Activated B cell treated with CpG ODN at 0.5 μM for 24 hours (primary cell): ENCODE results near the gene TBPL2. TPM values are rescaled to one million over a fixed set of nuclear protein-coding genes. Genes with fewer than 3 reads are reported as not detected.

Experiments
- ATAC-seq: fragments of 200-7000 bp; cut with Tn5 transposase; one replicate; pipeline ENCODE4 v1.10.0; 2021; ENCODE audit warnings: low read depth, mild to moderate bottlenecking, moderate library complexity
- CTCF ChIA-PET: fragments of 350-600 bp; sonication (Branson Sonifier 250); formaldehyde crosslinking; loops from one replicate; lab custom pipeline; 2021; ENCODE audit warnings: antibody characterized with exemption; lab: Charles Lee
- POLR2A ChIA-PET: fragments of 350-600 bp; sonication (Branson Sonifier 250); formaldehyde crosslinking; loops from one replicate; lab custom pipeline; 2021; ENCODE audit warnings: antibody characterized with exemption; lab: Charles Lee
- DNase-seq: peaks from one replicate; pipeline ENCODE4 v3.0.0; 2022
- H3K27ac Mint-ChIP-seq: one replicate; pipeline ENCODE4 v1.8.0; 2020; ENCODE audit warnings: mixed read lengths
- H3K27me3 Mint-ChIP-seq: one replicate; pipeline ENCODE4 v1.8.0; 2021; ENCODE audit warnings: mixed read lengths
- H3K36me3 Mint-ChIP-seq: one replicate; pipeline ENCODE4 v1.8.0; 2021; ENCODE audit warnings: low read depth, mixed read lengths
- H3K4me1 Mint-ChIP-seq: one replicate; pipeline ENCODE4 v1.8.0; 2021; ENCODE audit warnings: mixed read lengths
- H3K4me3 Mint-ChIP-seq: one replicate; pipeline ENCODE4 v1.8.0; 2020; ENCODE audit warnings: mild to moderate bottlenecking, mixed read lengths
- H3K9me3 Mint-ChIP-seq: one replicate; pipeline ENCODE4 v1.8.0; 2020; ENCODE audit warnings: mixed read lengths
- intact Hi-C: fragments of 100-400 bp; cut with micrococcal nuclease; formaldehyde crosslinking; loops from one replicate; pipeline ENCODE4 v1.15.1; 2024
- total RNA-seq: library from RNA; stranded (reverse); gene quantifications from 2 replicates; pipeline ENCODE4 v1.2.3, GENCODE V29; 2022
- TF ChIP-seq, protein P1 (sequence below): fragments of 200-600 bp; IDR thresholded peaks from one replicate; pipeline ENCODE4 v1.8.0; 2022; ENCODE audit warnings: antibody characterized with exemption, mild to moderate bottlenecking

The TBPL2 gene
- total RNA-seq, 1 donor from 2014 or later, result not detected

DNA sequence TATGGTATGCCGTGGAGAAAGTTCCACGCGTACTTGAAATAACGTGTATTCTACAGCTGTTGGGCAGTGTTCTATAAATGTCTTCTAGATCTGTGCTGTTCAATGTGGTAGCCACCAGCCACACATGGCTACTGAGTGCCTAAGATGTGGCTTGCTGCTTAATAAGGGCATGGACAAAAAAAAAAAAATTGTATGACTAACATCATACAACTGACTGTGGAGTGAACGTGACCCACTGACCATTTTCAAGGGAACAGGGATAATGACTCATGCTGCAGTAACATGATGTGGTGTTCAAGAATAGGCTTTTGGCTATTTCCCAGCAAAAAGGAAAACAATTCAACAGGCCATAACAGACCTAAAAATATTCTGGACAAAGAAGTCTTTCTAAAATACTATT lies 41.7 kb downstream of the TBPL2 start:
- no peak overlapping the region for H3K4me3 Mint-ChIP-seq
- intact Hi-C loops, result no loop called here
- H3K27me3 Mint-ChIP-seq, result no peaks in the 10 kb centered on the region
- H3K9me3 Mint-ChIP-seq, result no peaks in the 10 kb centered on the region
- ATAC-seq, result no peak
- H3K4me1 Mint-ChIP-seq, result no peaks in the 10 kb centered on the region
- H3K36me3 Mint-ChIP-seq, result peaks cover 27% of the 10 kb centered on the region
- TF ChIP-seq, protein P1, sequence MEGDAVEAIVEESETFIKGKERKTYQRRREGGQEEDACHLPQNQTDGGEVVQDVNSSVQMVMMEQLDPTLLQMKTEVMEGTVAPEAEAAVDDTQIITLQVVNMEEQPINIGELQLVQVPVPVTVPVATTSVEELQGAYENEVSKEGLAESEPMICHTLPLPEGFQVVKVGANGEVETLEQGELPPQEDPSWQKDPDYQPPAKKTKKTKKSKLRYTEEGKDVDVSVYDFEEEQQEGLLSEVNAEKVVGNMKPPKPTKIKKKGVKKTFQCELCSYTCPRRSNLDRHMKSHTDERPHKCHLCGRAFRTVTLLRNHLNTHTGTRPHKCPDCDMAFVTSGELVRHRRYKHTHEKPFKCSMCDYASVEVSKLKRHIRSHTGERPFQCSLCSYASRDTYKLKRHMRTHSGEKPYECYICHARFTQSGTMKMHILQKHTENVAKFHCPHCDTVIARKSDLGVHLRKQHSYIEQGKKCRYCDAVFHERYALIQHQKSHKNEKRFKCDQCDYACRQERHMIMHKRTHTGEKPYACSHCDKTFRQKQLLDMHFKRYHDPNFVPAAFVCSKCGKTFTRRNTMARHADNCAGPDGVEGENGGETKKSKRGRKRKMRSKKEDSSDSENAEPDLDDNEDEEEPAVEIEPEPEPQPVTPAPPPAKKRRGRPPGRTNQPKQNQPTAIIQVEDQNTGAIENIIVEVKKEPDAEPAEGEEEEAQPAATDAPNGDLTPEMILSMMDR, result no peak
- ChIA-PET POLR2A (no interaction called here), CTCF (no interaction called here)
- DNase-seq, result no peak
- no peak overlapping the region for H3K27ac Mint-ChIP-seq

DNA sequence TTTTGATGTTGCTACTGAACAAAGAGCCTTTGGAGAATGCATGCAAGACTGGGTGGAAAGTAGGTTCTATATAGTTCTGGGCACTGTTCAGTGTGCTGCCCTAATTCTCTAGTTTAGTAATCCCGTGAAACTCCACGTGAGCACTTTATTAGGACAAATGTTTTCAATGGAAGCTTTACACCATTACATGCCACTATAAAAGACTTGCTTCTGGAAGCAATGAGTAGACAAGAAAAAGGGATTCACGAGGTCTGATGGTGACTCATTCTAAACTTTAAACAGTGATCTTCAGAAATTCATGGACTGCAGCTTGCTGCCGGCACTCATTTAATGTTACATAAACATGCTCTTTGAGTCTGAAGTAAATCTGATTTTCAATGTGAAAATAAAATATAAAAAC lies 51.1 kb downstream of the TBPL2 start:
- Mint-ChIP-seq H3K36me3 (peaks cover 67% of the 10 kb centered on the region), H3K27ac (no peak overlapping the region), H3K4me3 (no peak overlapping the region), H3K27me3 (no peaks in the 10 kb centered on the region), H3K9me3 (no peaks in the 10 kb centered on the region), H3K4me1 (no peaks in the 10 kb centered on the region)
- intact Hi-C loops, result no loop called here
- TF ChIP-seq, protein P1, result no peak
- ChIA-PET POLR2A (no interaction called here), CTCF (no interaction called here)
- ATAC-seq, result no peak
- DNase-seq, result no peak

DNA sequence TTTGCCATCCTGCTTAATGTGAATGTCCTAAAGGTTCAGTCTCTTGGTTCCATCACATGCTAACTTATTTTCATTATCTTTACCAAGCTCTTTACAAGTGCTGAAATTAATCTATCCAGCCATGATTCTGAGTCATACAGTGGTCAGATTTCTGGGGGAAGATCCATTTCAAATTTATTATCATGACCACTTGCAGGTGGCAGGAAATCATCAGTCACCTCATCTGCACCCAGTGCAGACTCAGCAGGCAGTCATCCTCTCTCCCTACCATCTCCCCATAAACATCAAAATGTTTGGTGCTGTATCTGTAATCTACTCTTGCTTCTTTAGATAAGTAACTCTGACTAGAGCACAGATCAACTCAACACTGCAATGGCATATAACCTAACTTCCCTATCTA lies 52.3 kb downstream of the TBPL2 start:
- no peaks in the 10 kb centered on the region for H3K4me1 Mint-ChIP-seq
- TF ChIP-seq, protein P1, result no peak
- DNase-seq, result no peak
- H3K4me3 Mint-ChIP-seq, result no peak overlapping the region
- ChIA-PET POLR2A (no interaction called here), CTCF (no interaction called here)
- H3K36me3 Mint-ChIP-seq, result peaks cover 76% of the 10 kb centered on the region
- H3K27ac Mint-ChIP-seq, result no peak overlapping the region
- intact Hi-C loops, result no loop called here
- ATAC-seq, result no peak
- no peaks in the 10 kb centered on the region for H3K9me3 Mint-ChIP-seq
- H3K27me3 Mint-ChIP-seq, result no peaks in the 10 kb centered on the region

DNA sequence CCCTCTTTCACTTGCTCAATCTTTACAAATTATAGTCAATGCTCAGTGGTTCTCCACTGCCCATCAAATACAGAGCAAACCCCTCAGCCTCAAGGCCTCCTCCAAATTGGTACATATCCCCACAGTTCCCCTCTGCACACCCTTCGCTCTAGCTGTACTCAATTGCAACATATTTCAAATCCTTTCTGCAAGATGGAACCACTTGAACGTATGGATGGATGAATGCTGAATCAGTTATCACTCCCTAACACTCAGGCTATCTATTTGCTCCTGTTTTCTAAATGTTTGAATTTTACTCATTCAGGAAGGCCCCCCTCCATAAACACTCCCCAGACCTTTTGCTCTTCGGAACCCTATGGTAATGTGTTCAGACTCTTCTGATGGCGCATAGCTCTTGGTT lies 53.3 kb downstream of the TBPL2 start:
- CTCF ChIA-PET, result no interaction called here
- Mint-ChIP-seq H3K4me1 (no peaks in the 10 kb centered on the region), H3K27ac (no peak overlapping the region), H3K9me3 (no peaks in the 10 kb centered on the region), H3K27me3 (no peaks in the 10 kb centered on the region), H3K4me3 (no peak overlapping the region), H3K36me3 (peaks cover 78% of the 10 kb centered on the region)
- POLR2A ChIA-PET, result no interaction called here
- ATAC-seq (no peak), DNase-seq (no peak)
- intact Hi-C loops, result no loop called here
- TF ChIP-seq, protein P1, result no peak

DNA sequence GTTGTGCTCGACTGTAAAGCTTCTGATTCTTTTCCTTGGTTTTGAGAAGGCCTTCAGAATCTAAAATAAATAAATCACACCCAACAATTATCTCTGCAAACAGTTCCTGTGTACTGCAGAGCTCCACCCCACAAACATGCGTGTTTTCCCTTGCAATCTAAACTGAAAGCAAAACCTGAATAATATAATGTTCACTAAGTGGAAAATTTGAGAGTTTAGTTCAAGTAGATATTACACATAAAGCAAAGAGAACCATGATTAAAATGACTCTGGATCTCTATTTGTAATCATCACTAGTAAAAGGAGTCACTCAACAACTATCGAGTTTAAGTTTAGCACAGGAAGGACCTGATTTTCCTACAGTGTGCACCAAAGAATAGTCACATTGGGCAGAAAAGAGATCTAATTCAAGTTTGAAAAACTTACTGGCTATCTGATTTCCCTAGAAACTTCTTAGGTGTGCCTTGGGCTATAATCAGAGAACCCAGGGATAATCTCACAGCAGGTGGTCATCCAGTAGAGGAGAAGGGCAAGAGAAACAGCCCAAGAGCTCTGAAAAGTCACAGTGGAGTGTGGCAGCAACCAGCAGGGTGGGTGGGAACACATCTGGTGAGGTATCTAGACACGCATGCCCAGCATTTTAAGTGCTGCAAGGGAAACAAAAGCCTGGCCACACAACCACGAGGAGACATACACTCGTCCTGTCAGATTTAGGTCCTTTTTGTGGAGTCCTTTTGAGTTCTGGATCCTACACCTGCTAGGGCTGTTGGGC lies 54.2 kb downstream of the TBPL2 start:
- no peak for DNase-seq
- Mint-ChIP-seq H3K9me3 (no peaks in the 10 kb centered on the region), H3K36me3 (peaks cover 83% of the 10 kb centered on the region), H3K27me3 (no peaks in the 10 kb centered on the region), H3K27ac (no peak overlapping the region), H3K4me3 (no peak overlapping the region), H3K4me1 (no peaks in the 10 kb centered on the region)
- TF ChIP-seq, protein P1, result no peak
- CTCF ChIA-PET, result no interaction called here
- ATAC-seq, result no peak
- POLR2A ChIA-PET, result no interaction called here
- intact Hi-C loops, result no loop called here
